GM12878 (cell line): Measurements from ENCODE around the gene PRICKLE4.

Experiments used
- ATF3 ChIP-seq: IDR thresholded peaks from 2 replicates; pipeline ENCODE4 v1.6.1; 2011; ENCODE audit warnings: low read depth, mild to moderate bottlenecking, low read length, moderate library complexity, borderline replicate concordance; ENCODE audit errors: extremely low read depth
- CTCF ChIP-seq, 3 experiments: IDR thresholded peaks in 2 of 3; conservative IDR thresholded peaks in 1 of 3; 2 replicates each; pipeline ENCODE4 v1.5.1; 2011; ENCODE audit warnings: low read depth in 3 of 3, low read length in 3 of 3, mild to moderate bottlenecking in 3 of 3, control low read depth in 2 of 3, moderate library complexity in 2 of 3, inconsistent platforms in 1 of 3, mixed read lengths in 1 of 3; ENCODE audit not compliant: control insufficient read depth in 2 of 3, insufficient read depth in 1 of 3; ENCODE audit errors: extremely low read depth in 1 of 3
- MAX ChIP-seq: IDR thresholded peaks from 2 replicates; pipeline ENCODE4 v1.6.1; 2012; ENCODE audit warnings: low read depth, low read length, improper control_type of control experiment
- POLR2A ChIP-seq: IDR thresholded peaks from 2 replicates; pipeline ENCODE4 v1.6.1; 2011; ENCODE audit warnings: low read depth, mild to moderate bottlenecking, low read length
- RFX5 ChIP-seq: IDR thresholded peaks from 2 replicates; pipeline ENCODE4 v1.6.1; 2011; ENCODE audit warnings: low read depth, low read length, improper control_type of control experiment
- SP1 ChIP-seq: IDR thresholded peaks from one replicate; pipeline ENCODE4 v1.6.1; 2011; ENCODE audit warnings: low read depth, low read length

- TF ChIP-seq ATF3 (no peak), MAX (no peak), POLR2A (no peak), CTCF (IDR thresholded peaks at IDR 0.05 in 2 of 3, conservative IDR thresholded peaks at IDR 0.05 in 1 of 3; ENCODE audit: control insufficient read depth in 2 of 3, extremely low read depth in 1 of 3, insufficient read depth in 1 of 3, low read depth in 3 of 3, low read length in 3 of 3) (no peak), RFX5 (no peak), SP1 (no peak)
Measured at GRCh38 chr6:41747256-41748101, 33.1 kb upstream of the PRICKLE4 start, which contains the start of gene PGC.
